H1 (cell line): ENCODE data around the gene LAX1. TPM values are rescaled to one million over a fixed set of nuclear protein-coding genes. Genes with fewer than 3 reads are reported as not detected.

Experiments used
- CTCF ChIA-PET: fragments of 300-600 bp; sonication (Branson Sonifier 250); formaldehyde crosslinking; loops from one replicate; lab custom pipeline; 2021; ENCODE audit not compliant: partially characterized antibody; lab: Charles Lee
- POLR2A ChIA-PET: fragments of 300-600 bp; sonication (Branson Sonifier 250); formaldehyde crosslinking; loops from one replicate; lab custom pipeline; 2021; ENCODE audit warnings: inconsistent platforms; ENCODE audit not compliant: partially characterized antibody; lab: Charles Lee
- DNase-seq, 2 experiments: peaks; one replicate each; pipeline versions ENCODE4 v3.0.0 to v3.0.0-alpha.2; 2010 to 2022; ENCODE audit warnings: low spot score in 2 of 2, low read depth in 1 of 2, mixed read lengths in 1 of 2
- FAIRE-seq: peaks from 2 replicates; lab custom pipeline; 2011; peaks lifted over from hg19 to GRCh38; lab: Jason Lieb, UNC
- H2AFZ ChIP-seq: 2 replicates; pipeline ENCODE4 v1.8.1; 2012; ENCODE audit warnings: low read length, inconsistent platforms
- H2AK5ac ChIP-seq: 2 replicates; pipeline ENCODE4 v1.6.1; 2013; ENCODE audit warnings: low read depth, low read length
- H2BK120ac ChIP-seq: replicated peaks from 2 replicates; pipeline ENCODE3; 2013; ENCODE audit warnings: low read depth, low read length, inconsistent platforms
- H2BK12ac ChIP-seq: 2 replicates; pipeline ENCODE4 v1.6.1; 2013; ENCODE audit warnings: low read depth, low read length
- H2BK15ac ChIP-seq: 2 replicates; pipeline ENCODE4 v1.6.1; 2013; ENCODE audit warnings: low read length
- H2BK20ac ChIP-seq: 2 replicates; pipeline ENCODE4 v1.6.1; 2013; ENCODE audit warnings: low read length
- H2BK5ac ChIP-seq: 2 replicates; pipeline ENCODE4 v1.6.1; 2013; ENCODE audit warnings: low read depth, low read length
- H3K14ac ChIP-seq: 2 replicates; pipeline ENCODE4 v1.6.1; 2013; ENCODE audit warnings: inconsistent platforms; ENCODE audit not compliant: insufficient read length
- H3K18ac ChIP-seq: 2 replicates; pipeline ENCODE4 v1.6.1; 2013; ENCODE audit warnings: low read length; ENCODE audit errors: extremely low read depth
- H3K23ac ChIP-seq: 2 replicates; pipeline ENCODE4 v1.6.1; 2013; ENCODE audit warnings: inconsistent platforms; ENCODE audit not compliant: insufficient read length
- H3K23me2 ChIP-seq: 2 replicates; pipeline ENCODE4 v1.6.1; 2013; ENCODE audit warnings: low read depth, low read length
- H3K27ac ChIP-seq: 2 replicates; pipeline ENCODE4 v1.6.1; 2011; ENCODE audit warnings: low read depth, low read length, inconsistent platforms
- H3K27me3 ChIP-seq, 4 experiments: replicated peaks in 1 of 4; 1 replicate in 1 of 4; 2 replicates in 3 of 4; pipeline versions ENCODE4 v1.6.1 to v1.8.1; 2011 to 2013; ENCODE audit warnings: low read length in 3 of 4, mild to moderate bottlenecking in 3 of 4, inconsistent platforms in 2 of 4, mixed read lengths in 2 of 4, moderate library complexity in 1 of 4; ENCODE audit not compliant: control insufficient read depth in 3 of 4, insufficient read depth in 3 of 4; ENCODE audit errors: extremely low read depth in 1 of 4
- H3K36me3 ChIP-seq, 4 experiments: 2 replicates each; pipeline versions ENCODE4 v1.6.1 to v1.8.1; 2011 to 2013; ENCODE audit warnings: mild to moderate bottlenecking in 4 of 4, low read length in 3 of 4, moderate library complexity in 2 of 4, control low read depth in 1 of 4, inconsistent platforms in 1 of 4; ENCODE audit not compliant: insufficient read depth in 4 of 4, control insufficient read depth in 2 of 4
- H3K4ac ChIP-seq: replicated peaks from 2 replicates; pipeline ENCODE3; 2013; ENCODE audit warnings: low read length, low read depth, mixed read lengths, inconsistent platforms; ENCODE audit not compliant: insufficient read length
- H3K4me1 ChIP-seq, 4 experiments: replicated peaks in 1 of 4; 1 replicate in 1 of 4; 2 replicates in 3 of 4; pipeline versions ENCODE4 v1.6.1 to v1.8.1; 2011 to 2013; ENCODE audit warnings: low read length in 3 of 4, inconsistent platforms in 2 of 4, mixed read lengths in 1 of 4; ENCODE audit not compliant: insufficient read depth in 4 of 4, control insufficient read depth in 3 of 4
- H3K4me2 ChIP-seq, 2 experiments: 2 replicates each; pipeline versions ENCODE4 v1.6.1 to v1.8.1; 2011 to 2013; ENCODE audit warnings: low read depth in 2 of 2, low read length in 2 of 2, control low read depth in 1 of 2, inconsistent platforms in 1 of 2, mild to moderate bottlenecking in 1 of 2; ENCODE audit not compliant: insufficient read depth in 1 of 2
- H3K4me3 ChIP-seq, 4 experiments: fragments of 200-600, 300-600 bp in 1 of 4; sonication (generic), shearing (Covaris generic), sonication (Bioruptor Twin) in 1 of 4; 2 replicates each; pipeline versions ENCODE4 v1.5.1 to v1.8.1; 2011 to 2016; ENCODE audit warnings: low read length in 4 of 4, low read depth in 3 of 4, control low read depth in 2 of 4, inconsistent platforms in 2 of 4, mild to moderate bottlenecking in 2 of 4, mixed read lengths in 1 of 4, moderate library complexity in 1 of 4; ENCODE audit not compliant: insufficient read depth in 2 of 4; ENCODE audit errors: extremely low read depth in 1 of 4
- H3K56ac ChIP-seq: replicated peaks from 2 replicates; pipeline ENCODE3; 2013; ENCODE audit warnings: low read depth, mild to moderate bottlenecking, mixed read lengths, low read length, inconsistent platforms; ENCODE audit not compliant: insufficient read length
- H3K79me1 ChIP-seq: 2 replicates; pipeline ENCODE4 v1.6.1; 2013; ENCODE audit warnings: low read depth, low read length, control low read depth
- H3K79me2 ChIP-seq, 2 experiments: 2 replicates each; pipeline versions ENCODE4 v1.6.1 to v1.8.1; 2012 to 2013; ENCODE audit warnings: low read length in 2 of 2, mild to moderate bottlenecking in 2 of 2, inconsistent platforms in 1 of 2; ENCODE audit not compliant: insufficient read depth in 2 of 2, control insufficient read depth in 1 of 2
- H3K9ac ChIP-seq, 4 experiments: replicated peaks in 1 of 4; 1 replicate in 1 of 4; 2 replicates in 3 of 4; pipeline versions ENCODE4 v1.6.1 to v1.8.1; 2011 to 2013; ENCODE audit warnings: low read depth in 3 of 4, low read length in 3 of 4, control low read depth in 2 of 4, mild to moderate bottlenecking in 2 of 4, moderate library complexity in 2 of 4, inconsistent platforms in 1 of 4; ENCODE audit errors: extremely low read depth in 1 of 4
- H3K9me3 ChIP-seq, 2 experiments: 2 replicates each; pipeline versions ENCODE4 v1.6.1 to v1.8.1; 2012 to 2013; ENCODE audit warnings: mild to moderate bottlenecking in 2 of 2, moderate library complexity in 2 of 2, control low read depth in 1 of 2, inconsistent platforms in 1 of 2, low read depth in 1 of 2, low read length in 1 of 2, mixed read lengths in 1 of 2; ENCODE audit not compliant: insufficient read depth in 2 of 2
- H4K20me1 ChIP-seq, 2 experiments: replicated peaks in 1 of 2; 2 replicates each; pipeline versions ENCODE3 to v1.8.1; 2011 to 2013; ENCODE audit warnings: inconsistent platforms in 2 of 2, low read length in 2 of 2, mild to moderate bottlenecking in 1 of 2; ENCODE audit not compliant: insufficient read depth in 2 of 2, control insufficient read depth in 1 of 2
- H4K5ac ChIP-seq: 2 replicates; pipeline ENCODE4 v1.6.1; 2013; ENCODE audit warnings: low read length, low read depth, mixed read lengths, inconsistent platforms; ENCODE audit not compliant: insufficient read length
- H4K8ac ChIP-seq: 2 replicates; pipeline ENCODE4 v1.8.0; 2013; ENCODE audit warnings: mild to moderate bottlenecking, moderate library complexity, low read length, inconsistent platforms; ENCODE audit not compliant: insufficient read depth; ENCODE audit errors: extremely low read depth
- H4K91ac ChIP-seq: replicated peaks from 2 replicates; pipeline ENCODE3; 2013; ENCODE audit warnings: low read length, mixed read lengths, inconsistent platforms; ENCODE audit not compliant: insufficient read length
- CEBPB ChIP-seq: IDR thresholded peaks from 2 replicates; pipeline ENCODE4 v1.6.1; 2012; ENCODE audit warnings: low read depth, low read length
- CHD2 ChIP-seq: IDR thresholded peaks from 2 replicates; pipeline ENCODE4 v1.6.1; 2012; ENCODE audit warnings: low read length, improper control_type of control experiment
- CREB1 ChIP-seq: IDR thresholded peaks from 2 replicates; pipeline ENCODE4 v1.6.1; 2012; ENCODE audit warnings: inconsistent platforms
- NANOG ChIP-seq: IDR thresholded peaks from 2 replicates; pipeline ENCODE4 v1.6.1; 2011; ENCODE audit warnings: low read length, low read depth, mild to moderate bottlenecking, inconsistent platforms; ENCODE audit not compliant: insufficient read depth, poor library complexity, severe bottlenecking
- NRF1 ChIP-seq: IDR thresholded peaks from 2 replicates; pipeline ENCODE4 v1.6.1; 2011; ENCODE audit warnings: mild to moderate bottlenecking, low read depth, low read length, improper control_type of control experiment
- RFX5 ChIP-seq: IDR thresholded peaks from 2 replicates; pipeline ENCODE4 v1.6.1; 2011; ENCODE audit warnings: low read depth, low read length, improper control_type of control experiment, borderline replicate concordance
- RXRA ChIP-seq: IDR thresholded peaks from 2 replicates; pipeline ENCODE4 v1.6.1; 2011; ENCODE audit warnings: low read depth, mild to moderate bottlenecking, low read length, moderate library complexity; ENCODE audit not compliant: insufficient read depth
- SIRT6 ChIP-seq: IDR thresholded peaks from one replicate; pipeline ENCODE4 v1.7.1; 2012; ENCODE audit warnings: low read length, inconsistent platforms
- SIX5 ChIP-seq: IDR thresholded peaks from 2 replicates; pipeline ENCODE4 v1.6.1; 2011; ENCODE audit warnings: mild to moderate bottlenecking, low read depth, low read length
- SP2 ChIP-seq: IDR thresholded peaks from 2 replicates; pipeline ENCODE4 v1.6.1; 2012; ENCODE audit warnings: mild to moderate bottlenecking, low read length, inconsistent platforms
- SUZ12 ChIP-seq: fragments of 200-600 bp; sonication (generic); IDR thresholded peaks from 2 replicates; pipeline ENCODE4 v1.6.1; 2012; ENCODE audit warnings: mild to moderate bottlenecking, inconsistent platforms, low read length, moderate library complexity, mixed read lengths
- TAF1 ChIP-seq: IDR thresholded peaks from 2 replicates; pipeline ENCODE4 v1.6.1; 2011; ENCODE audit warnings: mild to moderate bottlenecking, low read depth, low read length
- TAF7 ChIP-seq: optimal IDR thresholded peaks from 2 replicates; pipeline ENCODE3; 2011; ENCODE audit warnings: low read depth, mild to moderate bottlenecking, inconsistent platforms, low read length, moderate library complexity, borderline replicate concordance
- TEAD4 ChIP-seq: IDR thresholded peaks from 2 replicates; pipeline ENCODE4 v1.6.1; 2012; ENCODE audit warnings: low read depth, low read length, inconsistent platforms, mixed read lengths
- USF2 ChIP-seq: IDR thresholded peaks from 2 replicates; pipeline ENCODE4 v1.6.1; 2011; ENCODE audit warnings: low read length, improper control_type of control experiment
- WGBS, 2 experiments: shearing (Covaris generic) in 1 of 2; methylation state at CpG; one replicate each; pipeline versions ENCODE4 v1.1.6 to v1.1.7; 2013 to 2015; ENCODE audit warnings: low lambda C conversion rate in 2 of 2, mixed read lengths in 2 of 2, inconsistent platforms in 1 of 2, low coverage in 1 of 2, missing lambda C conversion rate in 1 of 2; ENCODE audit not compliant: insufficient replicate concordance in 2 of 2, insufficient coverage in 1 of 2, insufficient read length in 1 of 2; ENCODE audit errors: extremely low coverage in 1 of 2, missing lambda C conversion rate in 1 of 2; 5-methylcytosine and 5-hydroxymethylcytosine counted together
- polyA plus RNA-seq, 7 experiments: library from polyadenylated mRNA; depleted of rRNA in 3 of 7; stranded (reverse) in 5 of 7; unstranded in 2 of 7; fragments of >200 nt in 5 of 7; fragments of 200-250 nt in 2 of 7; gene quantifications; 1 replicate in 5 of 7; 2 replicates in 1 of 7; 4 replicates in 1 of 7; pipeline versions ENCODE4 v1.2.1 to v1.2.3, GENCODE V29; 2011 to 2013; ENCODE audit warnings: missing spikeins in 2 of 7, mixed read lengths in 2 of 7
- total RNA-seq: library from RNA; stranded (reverse); fragmentation: NEBNext Ultra II Directional; extraction: Animal tissue kit (Norgen Biotek cat#: 25700); gene quantifications from 2 replicates; pipeline ENCODE4 v1.2.1, GENCODE V29; 2021

LAX1 gene
- total and polyA plus RNA-seq, 2 of the 8 experiments (the other 6 are each of a cell fraction or from before 2014, with no cell fraction given) = 0.11 TPM; not detected in 1

GRCh38 chr1:203768256-203768655 lies 3.3 kb downstream of the LAX1 start:
- H3K4me2 ChIP-seq = no peak overlapping the region
- H3K23me2 ChIP-seq = no peaks in the 10 kb centered on the region
- WGBS, 2 experiments = 84% methylated on average over 6 of the region's 6 CpGs; no CpG with 5 or more reads in 1 of the 2 experiments
- no peak overlapping the region for H3K4me3 ChIP-seq
- H3K9ac ChIP-seq = no peak overlapping the region
- peak overlapping the region; percentile 53; the same call in 1 of the 2 replicates for H2BK12ac ChIP-seq
- H2BK20ac ChIP-seq = no peak overlapping the region
- no peak overlapping the region for H4K91ac ChIP-seq
- no peak overlapping the region for H3K18ac ChIP-seq
- FAIRE-seq (no peak), DNase-seq (no peak)
- H3K9me3 ChIP-seq = peaks cover 0 to 3% of the 10 kb centered on the region in 2 experiments; a peak in 1 of 4 replicates
- H3K4ac ChIP-seq = no peak overlapping the region
- ChIA-PET POLR2A (interaction anchor here (1.3 kb wide), 1 partner anchor 10 kb away, joined by 3 read pairs; no protein-coding TSS in a partner anchor), CTCF (interaction anchor here (0.6 kb wide), 1 partner anchor 305 kb away, joined by 3 read pairs; no protein-coding TSS in a partner anchor)
- H2AK5ac ChIP-seq = no peak overlapping the region
- H3K27ac ChIP-seq = no peak overlapping the region
- H4K5ac ChIP-seq = no peak overlapping the region
- no peaks in the 10 kb centered on the region; a peak in 1 of 7 replicates for H3K27me3 ChIP-seq
- no peaks in the 10 kb centered on the region for H3K36me3 ChIP-seq
- H3K79me1 ChIP-seq = no peaks in the 10 kb centered on the region
- no peak overlapping the region for H2AFZ ChIP-seq
- H3K56ac ChIP-seq = no peak overlapping the region
- H4K20me1 ChIP-seq = no peaks in the 10 kb centered on the region
- H3K79me2 ChIP-seq = no peaks in the 10 kb centered on the region
- no peak overlapping the region for H3K23ac ChIP-seq
- H4K8ac ChIP-seq = no peak overlapping the region
- H3K4me1 ChIP-seq = no peaks in the 10 kb centered on the region
- H2BK15ac ChIP-seq = no peak overlapping the region
- H3K14ac ChIP-seq = no peak overlapping the region
- H2BK5ac ChIP-seq = no peak overlapping the region
- H2BK120ac ChIP-seq = no peak overlapping the region
- TF ChIP-seq CEBPB = no peak
- no peak for TF ChIP-seq TAF1
- TF ChIP-seq SUZ12 = no peak
- TF ChIP-seq TAF7 = no peak
- TF ChIP-seq NANOG = no peak
- no peak for TF ChIP-seq TEAD4
- TF ChIP-seq SP2 = no peak
- TF ChIP-seq CREB1 = no peak
- no peak for TF ChIP-seq RFX5
- no peak for TF ChIP-seq SIRT6
- no peak for TF ChIP-seq SIX5
- TF ChIP-seq CHD2 = no peak
- TF ChIP-seq USF2 = no peak
- TF ChIP-seq NRF1 = no peak
- TF ChIP-seq RXRA = no peak
